Measurements from ENCODE around the gene ACADS.

The ACADS gene

GRCh38 chr12:120690083-120690450 is 35.6 kb upstream of the ACADS start:
- peaks cover 58% of the 10 kb centered on the region for H3K4me1 Mint-ChIP-seq (ENCODE audit: low read depth)
- H3K27ac Mint-ChIP-seq: no peak overlapping the region
- H3K36me3 Mint-ChIP-seq (ENCODE audit: low read depth): peaks cover 27% of the 10 kb centered on the region
- no peaks in the 10 kb centered on the region for H3K27me3 Mint-ChIP-seq (ENCODE audit: low read depth)
- peak overlapping the region; percentile 0 for H3K4me3 Mint-ChIP-seq
- no peaks in the 10 kb centered on the region for H3K9me3 Mint-ChIP-seq
- DNase-seq (ENCODE audit: low spot score): no peak

DNA sequence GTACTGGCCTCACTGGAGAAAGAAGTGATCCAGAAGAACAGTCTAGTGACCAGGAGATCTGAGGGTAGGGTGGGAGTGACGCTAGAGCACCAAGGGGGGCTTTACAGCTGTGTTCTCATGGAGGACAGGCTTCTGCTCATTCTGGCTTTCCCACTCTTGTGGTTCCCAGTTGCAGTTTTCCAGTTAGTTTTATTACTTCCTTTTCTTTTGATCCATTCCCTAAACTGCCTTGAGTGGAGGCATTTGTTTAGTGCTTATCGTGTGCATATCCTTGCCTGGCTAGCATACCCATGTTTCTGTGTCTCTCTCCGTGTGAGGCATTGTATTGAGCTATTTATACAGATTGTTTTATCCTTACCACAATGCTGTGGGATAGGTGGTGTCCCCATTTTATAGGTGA is 34.6 kb upstream of the ACADS start:
- H3K4me1 Mint-ChIP-seq (ENCODE audit: low read depth): peaks cover 53% of the 10 kb centered on the region
- DNase-seq (ENCODE audit: low spot score): no peak
- H3K27ac Mint-ChIP-seq: no peak overlapping the region
- H3K9me3 Mint-ChIP-seq: no peaks in the 10 kb centered on the region
- H3K27me3 Mint-ChIP-seq (ENCODE audit: low read depth): no peaks in the 10 kb centered on the region
- peak overlapping the region; percentile 11 for H3K4me3 Mint-ChIP-seq
- peaks cover 36% of the 10 kb centered on the region for H3K36me3 Mint-ChIP-seq (ENCODE audit: low read depth)

GRCh38 chr12:120692524-120693033 is 33.0 kb upstream of the ACADS start:
- H3K36me3 Mint-ChIP-seq (ENCODE audit: low read depth): peaks cover 50% of the 10 kb centered on the region
- no peaks in the 10 kb centered on the region for H3K9me3 Mint-ChIP-seq
- peak overlapping the region; percentile 44 for H3K4me3 Mint-ChIP-seq
- no peaks in the 10 kb centered on the region for H3K27me3 Mint-ChIP-seq (ENCODE audit: low read depth)
- peak overlapping the region; percentile 84 for H3K27ac Mint-ChIP-seq
- no peak for DNase-seq (ENCODE audit: low spot score)
- H3K4me1 Mint-ChIP-seq (ENCODE audit: low read depth): peaks cover 55% of the 10 kb centered on the region

DNA sequence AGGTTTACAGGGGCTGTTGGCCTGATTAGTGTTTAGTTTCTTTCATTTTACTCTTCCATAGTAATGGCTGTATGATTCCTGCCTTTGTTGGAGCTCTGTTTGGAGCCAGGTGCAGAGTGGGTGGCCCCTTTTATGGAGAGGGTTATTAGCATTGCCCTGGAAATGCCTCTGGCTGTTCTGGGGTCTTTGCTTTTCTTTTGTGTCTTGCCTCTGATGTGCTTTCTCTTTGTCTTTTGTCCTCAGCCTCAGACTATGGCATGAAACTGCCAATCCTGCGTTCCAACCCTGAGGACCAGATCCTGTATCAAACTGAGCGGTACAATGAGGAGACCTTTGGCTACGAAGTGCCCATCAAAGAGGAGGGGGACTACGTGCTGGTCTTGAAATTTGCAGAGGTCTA is 31.8 kb upstream of the ACADS start:
- Mint-ChIP-seq H3K36me3 (ENCODE audit: low read depth) (peaks cover 54% of the 10 kb centered on the region), H3K27ac (peak overlapping the region; percentile 58), H3K4me3 (no peak overlapping the region), H3K9me3 (no peaks in the 10 kb centered on the region), H3K4me1 (ENCODE audit: low read depth) (peaks cover 45% of the 10 kb centered on the region), H3K27me3 (ENCODE audit: low read depth) (no peaks in the 10 kb centered on the region)
- no peak for DNase-seq (ENCODE audit: low spot score)

DNA sequence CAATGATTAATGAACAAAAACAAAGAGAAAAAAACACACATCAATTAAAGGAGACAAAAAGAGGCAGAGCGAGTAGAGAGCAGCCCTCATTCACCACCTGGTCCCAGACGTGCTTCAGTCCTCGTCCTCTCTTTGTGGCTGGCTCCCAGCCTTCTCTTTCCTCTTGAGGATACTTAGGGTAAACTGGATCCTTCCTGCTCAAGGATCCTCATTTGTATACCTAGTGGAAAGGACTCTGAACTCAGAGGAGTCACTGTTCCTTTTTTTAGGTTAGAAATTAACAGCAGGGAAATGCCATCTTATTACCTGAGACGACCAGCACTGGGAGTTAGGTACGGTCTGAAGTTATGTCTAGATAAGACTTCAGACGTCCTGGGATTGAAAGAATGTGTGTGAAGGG is 29.0 kb upstream of the ACADS start:
- H3K4me3 Mint-ChIP-seq: no peak overlapping the region
- peaks cover 66% of the 10 kb centered on the region for H3K36me3 Mint-ChIP-seq (ENCODE audit: low read depth)
- peaks cover 20% of the 10 kb centered on the region for H3K4me1 Mint-ChIP-seq (ENCODE audit: low read depth)

GRCh38 chr12:120697344-120697743 is 28.3 kb upstream of the ACADS start:
- H3K36me3 Mint-ChIP-seq (ENCODE audit: low read depth): peaks cover 66% of the 10 kb centered on the region
- no peaks in the 10 kb centered on the region for H3K27me3 Mint-ChIP-seq (ENCODE audit: low read depth)
- peaks cover 14% of the 10 kb centered on the region for H3K4me1 Mint-ChIP-seq (ENCODE audit: low read depth)
- no peak overlapping the region for H3K27ac Mint-ChIP-seq
- no peak for DNase-seq (ENCODE audit: low spot score)
- no peaks in the 10 kb centered on the region for H3K9me3 Mint-ChIP-seq
- no peak overlapping the region for H3K4me3 Mint-ChIP-seq

More for the DNA sequence above, 29.0 kb upstream of the ACADS start:
- Mint-ChIP-seq H3K27ac (no peak overlapping the region), H3K9me3 (no peaks in the 10 kb centered on the region), H3K27me3 (ENCODE audit: low read depth) (no peaks in the 10 kb centered on the region)
- DNase-seq (ENCODE audit: low spot score): no peak

DNA sequence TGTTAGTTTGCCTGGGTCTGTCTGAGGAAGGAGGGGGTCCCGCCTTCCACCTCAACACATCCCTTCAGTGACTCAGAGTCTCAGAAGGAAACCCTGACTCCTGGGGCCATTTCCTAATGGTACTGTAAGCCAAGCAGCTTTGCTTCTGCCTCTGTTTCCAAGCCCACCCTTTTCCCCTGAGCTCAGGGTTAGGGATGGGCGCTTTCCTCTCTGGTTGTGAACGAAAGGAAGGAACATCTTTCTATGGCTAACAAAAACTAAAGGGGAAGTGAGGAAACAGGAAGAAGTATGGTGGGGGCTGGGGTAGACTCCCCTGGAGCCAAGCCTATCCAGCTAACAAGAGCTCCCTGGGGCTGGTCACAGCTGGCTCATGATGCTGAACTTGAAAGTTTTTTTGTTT is 27.0 kb upstream of the ACADS start:
- no peak for DNase-seq (ENCODE audit: low spot score)
- no peaks in the 10 kb centered on the region for H3K27me3 Mint-ChIP-seq (ENCODE audit: low read depth)
- no peak overlapping the region for H3K4me3 Mint-ChIP-seq
- peaks cover 62% of the 10 kb centered on the region for H3K36me3 Mint-ChIP-seq (ENCODE audit: low read depth)
- H3K27ac Mint-ChIP-seq: no peak overlapping the region
- H3K9me3 Mint-ChIP-seq: no peaks in the 10 kb centered on the region
- H3K4me1 Mint-ChIP-seq (ENCODE audit: low read depth): peaks cover 4% of the 10 kb centered on the region

DNA sequence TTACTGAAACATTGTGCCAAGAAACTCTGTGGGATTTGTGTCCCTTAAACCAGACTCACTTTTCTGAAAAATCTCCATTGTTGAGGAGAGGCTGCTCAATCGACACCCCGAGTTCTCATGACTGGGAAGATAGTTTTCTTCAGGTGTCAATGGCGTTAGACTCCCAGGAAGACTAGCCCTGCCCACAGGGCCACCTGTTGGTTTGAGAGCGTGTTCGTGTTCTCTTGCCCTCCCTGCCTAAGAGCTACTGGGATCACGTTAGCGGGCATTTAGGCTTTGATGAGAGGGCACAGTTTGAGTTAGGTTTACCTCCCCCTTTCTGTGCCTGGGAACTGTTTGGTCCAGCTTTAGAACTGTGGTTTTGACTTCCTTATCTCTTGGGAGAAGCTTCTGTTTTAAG is 26.1 kb upstream of the ACADS start:
- Mint-ChIP-seq H3K27ac (no peak overlapping the region), H3K9me3 (no peaks in the 10 kb centered on the region), H3K4me3 (no peak overlapping the region), H3K36me3 (ENCODE audit: low read depth) (peaks cover 55% of the 10 kb centered on the region), H3K27me3 (ENCODE audit: low read depth) (no peaks in the 10 kb centered on the region), H3K4me1 (ENCODE audit: low read depth) (peaks cover 2% of the 10 kb centered on the region)
- no peak for DNase-seq (ENCODE audit: low spot score)

GRCh38 chr12:120700886-120701285 is 24.7 kb upstream of the ACADS start:
- no peaks in the 10 kb centered on the region for H3K9me3 Mint-ChIP-seq

DNA sequence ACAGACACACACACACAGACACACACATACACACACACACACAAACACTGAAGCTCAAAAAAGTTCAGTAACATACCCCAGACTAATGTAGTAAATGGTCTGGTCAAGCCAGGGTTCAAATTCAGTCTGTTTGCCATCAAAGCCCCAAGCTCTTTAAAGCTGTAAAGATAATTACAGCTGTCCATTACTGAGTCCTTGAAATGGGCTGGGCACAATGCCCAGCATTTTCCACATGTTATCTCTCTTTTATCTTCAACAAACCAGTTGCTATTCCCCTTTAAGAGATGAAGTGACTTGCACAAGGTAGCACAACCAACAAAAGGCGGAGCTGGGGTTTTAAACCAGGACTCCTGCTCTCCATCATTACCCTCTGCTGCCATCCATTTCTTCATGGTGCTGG is 23.0 kb upstream of the ACADS start:
- DNase-seq (ENCODE audit: low spot score): no peak
- Mint-ChIP-seq H3K36me3 (ENCODE audit: low read depth) (peaks cover 29% of the 10 kb centered on the region), H3K27ac (no peak overlapping the region), H3K9me3 (no peaks in the 10 kb centered on the region), H3K27me3 (ENCODE audit: low read depth) (no peaks in the 10 kb centered on the region), H3K4me3 (no peak overlapping the region), H3K4me1 (ENCODE audit: low read depth) (no peaks in the 10 kb centered on the region)

More at GRCh38 chr12:120700886-120701285, 24.7 kb upstream of the ACADS start:
- peaks cover 46% of the 10 kb centered on the region for H3K36me3 Mint-ChIP-seq (ENCODE audit: low read depth)
- DNase-seq (ENCODE audit: low spot score): no peak
- peaks cover 2% of the 10 kb centered on the region for H3K4me1 Mint-ChIP-seq (ENCODE audit: low read depth)
- H3K4me3 Mint-ChIP-seq: no peak overlapping the region
- no peak overlapping the region for H3K27ac Mint-ChIP-seq
- no peaks in the 10 kb centered on the region for H3K27me3 Mint-ChIP-seq (ENCODE audit: low read depth)

DNA sequence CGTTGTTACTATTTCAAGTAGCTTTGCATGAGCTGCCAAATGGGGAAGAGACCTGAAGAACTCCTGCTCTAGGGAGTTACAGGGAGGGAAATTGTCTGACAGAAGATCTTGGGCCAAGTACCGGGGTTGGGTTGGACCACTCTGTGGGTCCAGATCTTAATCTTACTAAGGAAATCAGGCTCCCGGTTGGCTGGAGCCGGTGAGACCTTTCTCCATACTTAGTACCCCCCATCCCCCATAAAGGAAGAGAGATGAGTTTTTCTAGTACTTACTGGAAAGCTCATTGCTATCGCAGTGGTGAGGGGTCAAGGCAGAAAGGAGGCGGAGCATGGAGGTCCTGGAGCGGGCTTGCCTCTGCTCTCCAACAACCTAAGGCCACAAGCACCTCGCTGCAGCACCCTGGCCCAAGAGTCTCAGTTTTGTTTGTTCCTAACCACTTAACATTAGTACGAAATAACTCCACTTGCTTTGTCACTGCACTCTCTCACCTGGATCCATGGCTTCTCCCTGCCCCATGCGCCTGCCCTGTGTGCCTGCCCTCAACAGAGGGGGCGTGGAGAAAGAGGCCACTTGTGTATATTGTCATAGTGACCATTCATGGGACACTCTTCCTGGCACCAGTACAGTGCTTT is 22.2 kb upstream of the ACADS start:
- Mint-ChIP-seq H3K27ac (no peak overlapping the region), H3K9me3 (no peaks in the 10 kb centered on the region), H3K36me3 (ENCODE audit: low read depth) (peaks cover 26% of the 10 kb centered on the region), H3K4me1 (ENCODE audit: low read depth) (no peaks in the 10 kb centered on the region), H3K27me3 (ENCODE audit: low read depth) (no peaks in the 10 kb centered on the region), H3K4me3 (no peak overlapping the region)
- no peak for DNase-seq (ENCODE audit: low spot score)

- no peak overlapping the region for H3K4me3 Mint-ChIP-seq
- no peak overlapping the region for H3K27ac Mint-ChIP-seq
- H3K4me1 Mint-ChIP-seq (ENCODE audit: low read depth): peaks cover 4% of the 10 kb centered on the region
These were observed 20.0 kb upstream of the ACADS start for GRCh38 chr12:120705618-120706017.

DNA sequence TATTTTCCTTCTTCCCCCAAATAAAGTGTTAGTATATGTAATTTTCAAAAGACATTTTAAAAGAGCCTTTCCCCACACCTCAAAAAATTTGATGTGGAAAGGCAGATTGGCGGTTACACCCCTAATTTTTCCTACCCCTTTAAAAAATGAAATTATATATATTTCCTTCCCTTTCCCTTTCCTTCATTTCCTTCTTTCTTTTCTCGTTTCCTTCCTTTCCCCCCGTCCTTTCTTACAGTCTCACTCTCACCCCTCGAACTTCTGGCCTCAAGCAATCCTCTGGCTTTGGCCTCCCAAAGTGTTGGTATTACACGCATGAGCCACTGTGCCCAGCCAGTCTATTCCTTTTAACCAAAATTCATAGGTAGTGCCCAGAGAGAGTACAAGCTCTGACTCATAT is 19.6 kb upstream of the ACADS start:
- Mint-ChIP-seq H3K4me1 (ENCODE audit: low read depth) (peaks cover 4% of the 10 kb centered on the region), H3K27me3 (ENCODE audit: low read depth) (no peaks in the 10 kb centered on the region), H3K9me3 (no peaks in the 10 kb centered on the region), H3K36me3 (ENCODE audit: low read depth) (peaks cover 11% of the 10 kb centered on the region), H3K4me3 (no peak overlapping the region), H3K27ac (no peak overlapping the region)
- no peak for DNase-seq (ENCODE audit: low spot score)

More at GRCh38 chr12:120705618-120706017, 20.0 kb upstream of the ACADS start:
- no peak for DNase-seq (ENCODE audit: low spot score)
- H3K9me3 Mint-ChIP-seq: no peaks in the 10 kb centered on the region
- peaks cover 15% of the 10 kb centered on the region for H3K36me3 Mint-ChIP-seq (ENCODE audit: low read depth)
- H3K27me3 Mint-ChIP-seq (ENCODE audit: low read depth): no peaks in the 10 kb centered on the region

DNA sequence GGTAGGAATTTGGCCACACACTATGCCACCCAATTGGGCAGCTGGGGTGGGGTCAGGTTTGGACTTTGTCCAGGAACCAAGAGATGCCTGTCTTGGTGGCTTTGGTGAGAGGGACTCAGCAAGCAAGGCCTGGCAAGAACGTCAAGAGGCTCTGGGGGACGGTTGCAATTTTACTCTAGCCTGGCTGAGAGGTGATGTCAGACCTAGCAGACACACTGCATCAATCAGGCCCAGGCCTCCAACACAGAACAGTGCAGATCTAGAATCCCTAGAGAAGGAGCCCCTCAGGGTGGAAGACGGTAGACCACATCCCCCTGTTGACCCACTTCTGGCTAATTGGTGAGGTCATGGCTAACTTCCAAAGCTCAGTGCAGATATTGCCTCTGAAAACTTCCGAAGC is 17.0 kb upstream of the ACADS start:
- Mint-ChIP-seq H3K4me3 (no peak overlapping the region), H3K36me3 (ENCODE audit: low read depth) (peaks cover 8% of the 10 kb centered on the region), H3K4me1 (ENCODE audit: low read depth) (peaks cover 25% of the 10 kb centered on the region), H3K27me3 (ENCODE audit: low read depth) (no peaks in the 10 kb centered on the region), H3K27ac (no peak overlapping the region), H3K9me3 (no peaks in the 10 kb centered on the region)
- no peak for DNase-seq (ENCODE audit: low spot score)

All from T-helper 2 cell treated with Interferon-gamma antibody and Interleukin-4, amounts not matched to agents 5 μg/mL and 100 μg/mL, for 36 hours (primary cell).